Smooth muscle cell (in vitro differentiated cells): ENCODE data around the gene GABARAPL1. TPM values are rescaled to one million over a fixed set of nuclear protein-coding genes. Genes with fewer than 3 reads are reported as not detected.
"Not testable (repeated sequence)": the region's sequence is repeated elsewhere in the genome, so short reads cannot be mapped to it uniquely, and the experiment has no call there.

Source experiments
- DNase-seq: peaks from one replicate; lab custom pipeline; 2025; ENCODE audit not compliant: unreplicated experiment; lab: John Stamatoyannopoulos, UW
- H2AFZ ChIP-seq: fragments of 200-600 bp; sonication (generic); 2 replicates; pipeline ENCODE4 v1.6.0; 2016; ENCODE audit warnings: antibody characterized with exemption, low read depth, mild to moderate bottlenecking
- H3F3A ChIP-seq: fragments of 200-600 bp; sonication (generic); 2 replicates; pipeline ENCODE4 v1.6.0; 2017; ENCODE audit warnings: antibody characterized with exemption, low read depth
- H3K27ac ChIP-seq: fragments of 200-600 bp; sonication (generic); 2 replicates; pipeline ENCODE4 v1.5.1; 2016; ENCODE audit warnings: low read depth, mild to moderate bottlenecking
- H3K27me3 ChIP-seq: fragments of 200-600 bp; sonication (generic); 2 replicates; pipeline ENCODE4 v1.6.1; 2016; ENCODE audit warnings: low read depth, mild to moderate bottlenecking
- H3K36me3 ChIP-seq: fragments of 200-600 bp; sonication (generic); 2 replicates; pipeline ENCODE4 v1.5.1; 2016; ENCODE audit warnings: low read depth
- H3K4me1 ChIP-seq: fragments of 200-600 bp; sonication (generic); 2 replicates; pipeline ENCODE4 v1.5.1; 2016; ENCODE audit warnings: low read depth
- H3K4me2 ChIP-seq: fragments of 200-600 bp; sonication (generic); 2 replicates; pipeline ENCODE4 v1.6.0; 2016; ENCODE audit warnings: mild to moderate bottlenecking
- H3K4me3 ChIP-seq: fragments of 200-600 bp; sonication (generic); 2 replicates; pipeline ENCODE4 v1.5.1; 2016; ENCODE audit warnings: mild to moderate bottlenecking
- H3K79me2 ChIP-seq: fragments of 200-600 bp; sonication (generic); 2 replicates; pipeline ENCODE4 v1.6.0; 2016; ENCODE audit warnings: low read depth, mild to moderate bottlenecking
- H3K9ac ChIP-seq: fragments of 200-600 bp; sonication (generic); 2 replicates; pipeline ENCODE4 v1.6.0; 2016; ENCODE audit warnings: low read depth
- H3K9me3 ChIP-seq: fragments of 200-600 bp; sonication (generic); replicated peaks from 2 replicates; pipeline ENCODE4 v1.5.1; 2016; ENCODE audit warnings: low read depth
- H4K20me1 ChIP-seq: fragments of 200-600 bp; sonication (generic); 2 replicates; pipeline ENCODE4 v1.6.0; 2016; ENCODE audit warnings: low read depth
- CTCF ChIP-seq: fragments of 200-600 bp; sonication (generic); IDR thresholded peaks from 2 replicates; pipeline ENCODE4 v1.5.1; 2017; ENCODE audit warnings: borderline replicate concordance, mild to moderate bottlenecking, antibody characterized with exemption; ENCODE audit not compliant: insufficient read depth, poor library complexity, severe bottlenecking
- WGBS: methylation state at CpG from one replicate; pipeline ENCODE4 v1.1.7; 2016; ENCODE audit warnings: low lambda C conversion rate; 5-methylcytosine and 5-hydroxymethylcytosine counted together
- polyA plus RNA-seq: library from polyadenylated mRNA; unstranded; fragments of >200 nt; fragmentation: Nextera tagmentation; extraction: Ambion mirVana; gene quantifications from 2 replicates; pipeline ENCODE4 v1.2.1, GENCODE V29; 2016
- total RNA-seq: library from RNA; depleted of rRNA; stranded (reverse); fragments of >200 nt; gene quantifications from 2 replicates; pipeline ENCODE4 v1.2.3, GENCODE V29; 2014

The GABARAPL1 gene
- total and polyA plus RNA-seq, 2 experiments from 2014 or later: 83.4 to 90.0 TPM

- Histone ChIP-seq H3K9ac (no peak overlapping the region), H4K20me1 (peaks cover 72% of the 10 kb centered on the region), H3K9me3 (no peaks in the 10 kb centered on the region), H3F3A (peaks cover 23% of the 10 kb centered on the region), H2AFZ (no peak overlapping the region), H3K79me2 (peaks cover 42% of the 10 kb centered on the region), H3K27ac (no peak overlapping the region), H3K4me3 (no peak overlapping the region), H3K4me2 (no peak overlapping the region), H3K36me3 (peaks cover 12% of the 10 kb centered on the region), H3K27me3 (peaks cover under 1% of the 10 kb centered on the region), H3K4me1 (peaks cover 9% of the 10 kb centered on the region)
- 57% methylated on average over 6 of the region's 6 CpGs for WGBS
- DNase-seq: no peak
- no peak for TF ChIP-seq CTCF
Observed at GRCh38 chr12:10218021-10218420, 5.3 kb downstream of the GABARAPL1 start.

GRCh38 chr12:10220398-10221077 lies 7.9 kb downstream of the GABARAPL1 start:
- no peak for TF ChIP-seq CTCF
- H3K4me2 ChIP-seq: peak overlapping the region; percentile 7
- WGBS: 39% methylated on average over 8 of the region's 8 CpGs
- H3K79me2 ChIP-seq: peaks cover 27% of the 10 kb centered on the region
- H3F3A ChIP-seq: peaks cover 15% of the 10 kb centered on the region
- peak overlapping the region; percentile 35 for H3K27ac ChIP-seq
- no peak overlapping the region for H3K4me3 ChIP-seq
- no peaks in the 10 kb centered on the region for H3K27me3 ChIP-seq
- no peak overlapping the region for H3K9ac ChIP-seq
- H3K4me1 ChIP-seq: peaks cover 3% of the 10 kb centered on the region
- no peak overlapping the region for H2AFZ ChIP-seq
- no peaks in the 10 kb centered on the region for H3K9me3 ChIP-seq
- DNase-seq: no peak
- H3K36me3 ChIP-seq: peaks cover 21% of the 10 kb centered on the region
- H4K20me1 ChIP-seq: peaks cover 57% of the 10 kb centered on the region

GRCh38 chr12:10221846-10222245 lies 9.2 kb downstream of the GABARAPL1 start:
- Histone ChIP-seq H3F3A (peaks cover 15% of the 10 kb centered on the region), H3K36me3 (peaks cover 21% of the 10 kb centered on the region), H3K27ac (no peak overlapping the region), H3K4me3 (no peak overlapping the region), H3K27me3 (no peaks in the 10 kb centered on the region), H3K4me2 (no peak overlapping the region), H4K20me1 (peaks cover 46% of the 10 kb centered on the region), H3K79me2 (peaks cover 14% of the 10 kb centered on the region), H3K4me1 (no peaks in the 10 kb centered on the region), H3K9me3 (no peaks in the 10 kb centered on the region), H2AFZ (no peak overlapping the region), H3K9ac (no peak overlapping the region)
- no peak for DNase-seq
- 90% methylated on average over 5 of the region's 5 CpGs for WGBS
- TF ChIP-seq CTCF: no peak

- Histone ChIP-seq H3K4me3 (no peak overlapping the region), H3K79me2 (peaks cover under 1% of the 10 kb centered on the region), H3K27ac (no peak overlapping the region), H3K4me1 (no peaks in the 10 kb centered on the region), H3F3A (peaks cover 6% of the 10 kb centered on the region), H4K20me1 (peaks cover 32% of the 10 kb centered on the region), H3K9me3 (no peaks in the 10 kb centered on the region), H3K9ac (no peak overlapping the region), H2AFZ (no peak overlapping the region), H3K27me3 (no peaks in the 10 kb centered on the region), H3K36me3 (peaks cover 21% of the 10 kb centered on the region), H3K4me2 (no peak overlapping the region)
- no peak for TF ChIP-seq CTCF
- no peak for DNase-seq
- WGBS: 91% methylated on average over 5 of the region's 5 CpGs
Observed at GRCh38 chr12:10223208-10223607, 10.5 kb downstream of the GABARAPL1 start.

GRCh38 chr12:10225426-10225825 lies 12.7 kb downstream of the GABARAPL1 start:
- H3F3A ChIP-seq: not testable (repeated sequence)
- 98% methylated on average over 20 of the region's 26 CpGs for WGBS

More at GRCh38 chr12:10225426-10225825, 12.7 kb downstream of the GABARAPL1 start:
- Histone ChIP-seq H4K20me1 (peaks cover 13% of the 10 kb centered on the region), H3K36me3 (peaks cover 21% of the 10 kb centered on the region)
- not testable (repeated sequence) for H3K4me2 ChIP-seq, H3K4me3 ChIP-seq, H3K27me3 ChIP-seq, DNase-seq, H2AFZ ChIP-seq, H3K79me2 ChIP-seq, H3K27ac ChIP-seq, H3K4me1 ChIP-seq, H3K9ac ChIP-seq, H3K9me3 ChIP-seq
